Tibial nerve (tissue), 4 donors: Measurements from ENCODE around the gene COBL.

Experiments used
- CTCF ChIP-seq, 5 experiments: fragments of 200-600 bp in 3 of 5; fragments of 450-650 bp in 2 of 5; sonication (generic) in 3 of 5; IDR thresholded peaks; one replicate each; pipeline ENCODE4 v1.5.1; 2016 to 2019; ENCODE audit warnings: antibody characterized with exemption in 5 of 5, mild to moderate bottlenecking in 3 of 5, moderate library complexity in 2 of 5
- EP300 ChIP-seq, 2 donors: sonication (generic); formaldehyde crosslinking; IDR thresholded peaks; one replicate each; pipeline ENCODE4 v1.6.1; 2017; ENCODE audit warnings: antibody characterized with exemption in 2 of 2, mild to moderate bottlenecking in 1 of 2
- POLR2A ChIP-seq, 2 donors: fragments of 450-650 bp; IDR thresholded peaks; one replicate each; pipeline ENCODE4 v1.6.1; 2017; ENCODE audit warnings: antibody characterized with exemption in 2 of 2, mild to moderate bottlenecking in 2 of 2, moderate library complexity in 2 of 2

DNA sequence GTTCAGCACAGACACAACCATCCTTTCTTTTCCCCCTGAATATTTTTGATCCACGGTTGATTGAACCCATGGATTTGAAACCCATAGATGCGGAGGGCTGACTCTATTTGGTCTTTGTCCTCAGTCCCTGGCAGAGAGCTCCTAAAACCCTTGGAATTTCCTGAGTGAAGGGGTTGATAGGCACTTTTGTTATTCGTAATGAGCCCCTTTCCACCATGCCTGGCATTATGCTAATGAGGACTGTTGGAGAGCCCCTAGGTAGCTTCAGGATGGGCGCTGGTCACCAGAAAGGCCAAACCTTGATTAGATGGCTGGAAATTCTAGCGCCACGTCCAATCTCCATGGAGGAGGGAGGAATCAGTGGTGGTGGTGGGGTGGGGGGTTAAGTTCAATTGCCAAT, 328.1 kb downstream of the COBL start:
- TF ChIP-seq CTCF (IDR thresholded peaks at IDR 0.05) (no peak), POLR2A (IDR thresholded peaks at IDR 0.05) (no peak), EP300 (IDR thresholded peaks at IDR 0.05) (no peak)
